NOMO-1 (cell line): ENCODE results near the gene XYLT1.

Experiments
- DNase-seq, 2 experiments: peaks; one replicate each; lab custom pipeline; 2025; ENCODE audit not compliant: unreplicated experiment in 2 of 2; lab: John Stamatoyannopoulos, UW

Gene XYLT1

DNA sequence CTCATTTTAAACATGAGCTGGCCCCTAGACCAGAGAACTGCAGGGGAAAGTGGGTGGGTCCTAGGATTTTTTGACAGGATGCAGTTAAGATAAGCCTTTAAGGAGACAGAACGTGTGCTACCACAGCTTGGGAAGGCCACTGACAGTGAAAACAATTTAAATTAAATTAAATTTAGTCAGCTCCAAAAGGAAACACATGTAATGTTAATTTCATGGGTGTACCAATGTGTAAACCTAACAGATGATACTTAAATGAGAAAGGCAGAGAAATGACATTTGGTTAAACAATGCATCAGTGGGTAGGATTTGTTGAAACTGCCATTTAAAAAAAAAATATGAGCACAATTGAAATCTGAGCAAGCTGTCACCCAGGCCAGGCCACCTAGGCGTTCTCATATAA is 250.8 kb downstream of the XYLT1 start:
- DNase-seq, result no peak

GRCh38 chr16:17215936-17216335 is 254.8 kb downstream of the XYLT1 start:
- DNase-seq, result no peak

DNA sequence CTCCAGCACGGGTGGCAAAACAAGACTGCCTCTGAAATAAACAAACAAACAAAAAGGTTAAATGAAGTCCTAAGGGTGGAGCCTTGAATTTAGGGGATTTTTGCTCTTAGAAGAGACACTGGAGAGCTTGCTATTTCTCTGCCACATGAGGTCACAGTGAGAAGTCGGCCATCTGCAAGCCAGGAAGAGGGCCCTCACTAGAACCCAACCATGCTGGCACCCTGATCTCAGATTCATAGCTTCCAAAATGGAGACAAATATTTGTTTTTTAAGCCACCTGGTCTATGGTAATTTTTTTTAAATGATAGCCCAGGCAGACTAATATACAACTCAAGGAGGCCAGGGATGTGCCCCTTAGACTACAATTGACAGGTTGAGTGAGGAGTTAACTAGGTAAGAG is 255.5 kb downstream of the XYLT1 start:
- DNase-seq, result no peak

DNA sequence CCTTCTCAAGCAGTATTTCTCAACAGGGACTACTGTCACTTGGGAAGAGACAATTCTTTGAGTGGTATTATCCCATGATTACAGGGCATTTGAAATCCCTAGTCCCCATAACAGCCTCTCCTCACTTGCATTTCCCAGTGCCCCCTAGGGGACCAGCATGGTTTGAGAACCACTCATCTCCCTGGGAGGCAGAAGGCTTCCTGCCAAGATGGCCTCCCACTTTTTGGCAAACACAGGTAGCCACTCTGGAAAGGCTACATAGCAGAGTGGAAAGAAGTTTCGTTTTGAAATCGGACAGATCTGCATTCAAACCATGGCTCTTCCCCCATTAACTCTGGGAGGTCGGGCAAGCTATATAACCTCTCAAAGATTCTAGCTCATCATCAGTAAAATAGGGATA is 256.8 kb downstream of the XYLT1 start:
- no peak for DNase-seq

- no peak for DNase-seq
Measured at GRCh38 chr16:17213025-17213424, 257.7 kb downstream of the XYLT1 start.

GRCh38 chr16:17212606-17213005 is 258.2 kb downstream of the XYLT1 start:
- DNase-seq, result no peak

DNA sequence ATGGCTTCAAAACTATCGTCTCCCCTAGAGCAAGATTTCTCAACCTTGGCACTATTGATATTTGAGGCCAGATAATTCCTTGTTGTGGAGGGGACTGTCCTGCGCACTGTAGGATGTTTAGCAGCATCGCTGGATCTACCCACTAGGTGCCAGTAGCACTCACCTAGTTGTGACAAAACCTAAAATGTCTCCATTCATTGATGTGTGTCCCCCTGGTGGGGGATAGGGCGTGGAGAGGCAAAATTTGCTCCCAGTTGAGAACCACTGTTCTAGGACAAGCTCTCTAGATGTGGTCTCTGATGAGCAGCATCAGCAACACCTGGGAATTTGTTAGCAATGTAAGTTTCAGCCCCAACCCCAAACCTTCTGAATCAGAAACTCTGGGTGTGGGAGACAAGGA is 259.0 kb downstream of the XYLT1 start:
- no peak for DNase-seq

GRCh38 chr16:17206712-17207111 is 264.0 kb downstream of the XYLT1 start:
- DNase-seq, result no peak

DNA sequence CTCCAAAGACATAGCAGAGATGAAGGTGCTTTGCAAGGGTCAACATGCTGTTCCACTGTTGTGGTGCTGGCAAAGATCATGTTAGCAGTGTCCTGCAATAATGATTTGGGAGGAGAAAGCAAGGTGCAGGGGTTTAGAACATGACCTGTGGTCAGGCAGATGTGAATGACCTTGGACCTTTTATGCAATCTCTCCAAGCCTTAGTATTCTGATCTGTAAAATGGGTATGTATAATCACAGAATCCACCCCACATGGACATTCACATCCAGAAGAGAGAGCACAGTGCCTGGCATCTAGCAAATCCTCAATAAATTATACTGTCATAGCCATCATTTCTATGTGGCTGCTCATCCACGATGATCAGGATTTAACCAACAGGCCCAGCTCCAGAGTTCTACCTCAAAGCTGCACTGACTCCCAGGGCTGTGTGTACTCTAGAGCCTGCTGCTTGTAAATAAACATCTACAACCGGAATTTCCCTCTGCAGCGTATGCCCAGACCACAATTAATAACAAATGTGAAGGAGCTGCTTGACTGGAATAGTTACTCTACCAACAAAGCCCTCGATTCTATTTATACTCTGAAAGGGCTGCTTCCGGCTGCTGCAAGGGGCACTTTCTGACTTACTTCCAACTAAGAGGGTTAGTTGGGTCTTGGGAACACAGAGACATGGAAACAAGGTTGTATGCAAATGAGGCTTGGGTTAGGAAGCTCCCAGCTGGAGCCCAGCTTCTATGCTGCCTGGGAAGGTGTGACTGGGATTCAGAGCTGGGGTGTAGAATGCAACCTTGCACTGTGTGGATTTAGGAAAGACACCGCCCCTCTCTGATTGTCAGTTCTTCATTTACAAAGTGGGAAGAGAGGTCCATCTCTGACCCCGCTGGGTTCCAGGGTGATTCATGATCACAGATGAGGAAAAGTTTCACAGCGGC is 265.2 kb downstream of the XYLT1 start:
- no peak for DNase-seq

- DNase-seq, result peak in 1 of 2 experiments; percentile 2
Measured at GRCh38 chr16:17204644-17205043, 266.1 kb downstream of the XYLT1 start.

- no peak for DNase-seq
Measured at GRCh38 chr16:17204206-17204605, 266.6 kb downstream of the XYLT1 start.

- no peak for DNase-seq
Measured at GRCh38 chr16:17203424-17203823, 267.3 kb downstream of the XYLT1 start.

GRCh38 chr16:17199135-17199534 is 271.6 kb downstream of the XYLT1 start:
- no peak for DNase-seq

GRCh38 chr16:17196526-17196925 is 274.2 kb downstream of the XYLT1 start:
- no peak for DNase-seq

GRCh38 chr16:17194190-17194780 is 276.5 kb downstream of the XYLT1 start:
- peak in 1 of 2 experiments; percentile 1 for DNase-seq

GRCh38 chr16:17193566-17194100 is 277.1 kb downstream of the XYLT1 start:
- no peak for DNase-seq

GRCh38 chr16:17184026-17184425 is 286.7 kb downstream of the XYLT1 start:
- no peak for DNase-seq

DNA sequence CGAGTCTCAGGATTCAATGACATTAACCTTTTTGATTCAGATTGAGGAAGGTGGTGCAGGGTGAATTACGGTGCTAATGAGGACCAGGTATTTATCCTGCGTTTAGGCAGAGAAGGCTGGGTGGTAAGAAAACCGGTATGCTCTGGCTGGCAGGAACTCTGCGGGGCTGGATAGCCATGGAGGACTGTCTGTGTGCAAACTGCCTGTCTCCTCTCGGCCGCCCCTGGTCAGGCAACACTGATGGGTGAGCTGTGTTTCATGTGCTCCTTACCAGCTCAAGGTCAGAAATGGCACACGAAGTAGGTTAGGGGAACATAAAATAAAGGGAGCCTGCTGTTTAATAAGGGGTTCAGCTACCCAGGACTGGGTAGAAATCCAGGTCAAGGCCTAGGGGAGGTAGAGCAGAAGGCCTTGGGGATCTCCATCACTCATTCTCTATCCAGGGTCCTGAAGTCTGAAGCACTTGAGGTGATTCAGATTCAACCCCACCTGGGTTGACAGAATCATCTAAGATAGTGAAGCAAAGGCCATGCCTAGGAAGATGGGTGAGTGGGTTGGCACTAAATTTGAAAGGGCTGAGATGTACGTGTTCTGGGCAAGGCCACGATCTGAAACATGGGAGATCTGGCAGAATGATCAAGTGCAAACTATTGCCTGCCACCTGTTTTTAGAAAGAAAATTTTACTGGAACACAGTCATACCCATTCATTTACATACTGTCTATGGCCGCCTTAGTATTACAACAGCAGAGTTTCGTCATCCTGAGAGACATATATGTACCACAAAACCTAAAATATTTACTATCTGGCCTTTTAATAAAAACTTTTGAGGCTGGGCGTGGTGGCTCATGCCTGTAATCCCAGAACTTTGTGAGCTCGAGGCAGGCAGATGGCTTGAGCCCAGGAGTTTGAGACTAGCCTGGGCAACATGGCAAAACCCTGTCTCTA is 292.5 kb downstream of the XYLT1 start:
- DNase-seq, result peak; percentile 16 to 53

- no peak for DNase-seq
Measured at GRCh38 chr16:17177242-17177958, 293.4 kb downstream of the XYLT1 start.

GRCh38 chr16:17176199-17176598 is 294.6 kb downstream of the XYLT1 start:
- DNase-seq, result no peak
